ENCODE measurements around the gene NEK7.

Gene NEK7

DNA sequence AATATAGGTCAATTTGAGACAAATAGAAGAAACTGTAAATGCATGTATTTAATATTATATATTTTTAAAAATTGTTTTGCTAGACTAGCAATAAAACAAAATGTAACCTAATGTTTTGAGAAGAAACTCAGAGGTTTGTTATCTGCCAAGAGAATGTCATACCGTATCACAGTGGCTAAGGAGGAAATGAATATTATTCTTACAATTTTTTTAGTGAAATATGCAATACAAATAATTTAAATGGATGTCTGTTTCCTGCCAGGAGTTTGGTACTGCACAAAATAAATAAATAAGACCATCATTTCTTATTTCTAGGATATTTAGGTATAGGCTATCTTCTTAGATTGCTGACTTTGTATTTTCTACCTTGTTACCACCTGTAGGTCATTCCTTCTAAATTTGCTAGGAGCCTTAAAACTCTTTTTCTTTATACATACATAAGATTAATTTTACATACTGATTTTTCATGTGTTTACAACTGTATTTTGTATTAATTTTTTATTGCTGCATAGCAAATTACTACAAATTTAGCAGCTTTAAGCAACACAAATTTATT, 113.6 kb downstream of the NEK7 start:
- Histone ChIP-seq H3K27ac (ENCODE audit: low read depth, low read length) (no peak overlapping the region), H3F3A (ENCODE audit: insufficient read depth) (no peaks in the 10 kb centered on the region; the same call in 1 of the 2 replicates)

DNA sequence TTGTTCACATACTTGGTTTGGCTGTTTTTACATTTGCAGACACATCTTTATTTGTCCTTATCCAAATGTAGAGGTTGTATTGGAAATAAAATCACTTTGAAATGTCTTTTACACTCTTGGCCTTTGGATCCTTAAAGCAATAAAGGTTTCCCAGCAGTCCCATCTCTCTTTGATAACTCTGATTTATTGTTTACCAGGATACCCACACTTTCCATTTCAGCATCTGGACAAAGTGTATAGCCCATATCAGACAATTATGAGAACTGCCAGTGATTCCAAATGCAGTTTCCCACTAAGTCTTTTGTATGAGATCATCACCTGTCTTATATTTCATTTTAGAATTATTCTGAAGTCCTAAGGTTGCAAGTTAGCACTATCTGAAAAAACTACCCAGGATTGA, 114.7 kb downstream of the NEK7 start:
- Histone ChIP-seq H3K9me2 (replicated peaks; ENCODE audit: insufficient read depth, low read length) (no peaks in the 10 kb centered on the region), H3K4me3 (ENCODE audit: insufficient read depth, low read length, poor library complexity, severe bottlenecking) (no peak overlapping the region), H3K36me3 (ENCODE audit: low read length) (no peaks in the 10 kb centered on the region), H3K9me3 (ENCODE audit: insufficient read depth, low read length) (no peaks in the 10 kb centered on the region), H3K4me2 (ENCODE audit: low read depth, low read length, poor library complexity, severe bottlenecking) (no peak overlapping the region), H3K27me3 (ENCODE audit: low read length) (no peaks in the 10 kb centered on the region), H3K9ac (ENCODE audit: low read length) (no peak overlapping the region), H2AFZ (ENCODE audit: low read depth, low read length, severe bottlenecking) (no peak overlapping the region), H3K79me2 (ENCODE audit: insufficient read depth, low read length) (no peaks in the 10 kb centered on the region), H3F3A (ENCODE audit: insufficient read depth) (no peaks in the 10 kb centered on the region; the same call in 1 of the 2 replicates), H3K27ac (ENCODE audit: low read depth, low read length) (no peak overlapping the region), H4K20me1 (ENCODE audit: low read depth, low read length) (no peaks in the 10 kb centered on the region)
- no peak for TF ChIP-seq EZH2phosphoT487 (conservative IDR thresholded peaks at IDR 0.05; ENCODE audit: low read length)
- TF ChIP-seq, protein P1, sequence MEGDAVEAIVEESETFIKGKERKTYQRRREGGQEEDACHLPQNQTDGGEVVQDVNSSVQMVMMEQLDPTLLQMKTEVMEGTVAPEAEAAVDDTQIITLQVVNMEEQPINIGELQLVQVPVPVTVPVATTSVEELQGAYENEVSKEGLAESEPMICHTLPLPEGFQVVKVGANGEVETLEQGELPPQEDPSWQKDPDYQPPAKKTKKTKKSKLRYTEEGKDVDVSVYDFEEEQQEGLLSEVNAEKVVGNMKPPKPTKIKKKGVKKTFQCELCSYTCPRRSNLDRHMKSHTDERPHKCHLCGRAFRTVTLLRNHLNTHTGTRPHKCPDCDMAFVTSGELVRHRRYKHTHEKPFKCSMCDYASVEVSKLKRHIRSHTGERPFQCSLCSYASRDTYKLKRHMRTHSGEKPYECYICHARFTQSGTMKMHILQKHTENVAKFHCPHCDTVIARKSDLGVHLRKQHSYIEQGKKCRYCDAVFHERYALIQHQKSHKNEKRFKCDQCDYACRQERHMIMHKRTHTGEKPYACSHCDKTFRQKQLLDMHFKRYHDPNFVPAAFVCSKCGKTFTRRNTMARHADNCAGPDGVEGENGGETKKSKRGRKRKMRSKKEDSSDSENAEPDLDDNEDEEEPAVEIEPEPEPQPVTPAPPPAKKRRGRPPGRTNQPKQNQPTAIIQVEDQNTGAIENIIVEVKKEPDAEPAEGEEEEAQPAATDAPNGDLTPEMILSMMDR (IDR thresholded peaks at IDR 0.05; ENCODE audit: insufficient read depth, low read length, poor library complexity, severe bottlenecking): no peak

More for the DNA sequence above, 113.6 kb downstream of the NEK7 start:
- no peaks in the 10 kb centered on the region for H3K36me3 ChIP-seq (ENCODE audit: low read length)
- no peak overlapping the region for H3K9ac ChIP-seq (ENCODE audit: low read length)
- no peaks in the 10 kb centered on the region for H3K27me3 ChIP-seq (ENCODE audit: low read length)
- H2AFZ ChIP-seq (ENCODE audit: low read depth, low read length, severe bottlenecking): no peak overlapping the region
- no peaks in the 10 kb centered on the region for H4K20me1 ChIP-seq (ENCODE audit: low read depth, low read length)
- no peaks in the 10 kb centered on the region for H3K9me2 ChIP-seq (replicated peaks; ENCODE audit: insufficient read depth, low read length)
- TF ChIP-seq, protein P1 (IDR thresholded peaks at IDR 0.05; ENCODE audit: insufficient read depth, low read length, poor library complexity, severe bottlenecking): no peak
- no peak for TF ChIP-seq EZH2phosphoT487 (conservative IDR thresholded peaks at IDR 0.05; ENCODE audit: low read length)
- no peak overlapping the region for H3K4me3 ChIP-seq (ENCODE audit: insufficient read depth, low read length, poor library complexity, severe bottlenecking)
- no peaks in the 10 kb centered on the region for H3K9me3 ChIP-seq (ENCODE audit: insufficient read depth, low read length)
- no peaks in the 10 kb centered on the region for H3K79me2 ChIP-seq (ENCODE audit: insufficient read depth, low read length)
- no peak overlapping the region for H3K4me2 ChIP-seq (ENCODE audit: low read depth, low read length, poor library complexity, severe bottlenecking)

DNA sequence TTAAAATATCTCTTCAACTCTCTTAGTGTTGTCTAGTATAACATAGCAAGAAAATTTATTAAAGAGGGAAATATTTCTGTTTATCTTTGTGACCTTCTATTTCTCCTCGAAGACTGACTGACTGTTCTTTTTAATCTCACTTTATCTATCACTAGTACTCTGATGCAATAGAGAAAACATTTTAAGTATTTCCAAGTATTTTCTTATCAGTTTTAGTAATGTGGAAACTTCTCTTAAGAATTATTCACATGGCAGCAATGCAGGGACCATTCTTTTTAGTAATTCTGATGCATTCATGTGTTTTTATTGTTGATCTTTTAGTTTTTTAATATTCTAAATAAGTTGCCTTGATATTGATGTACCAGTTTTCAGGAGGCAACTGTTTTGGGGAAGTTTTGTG, 115.7 kb downstream of the NEK7 start:
- no peaks in the 10 kb centered on the region for H3K9me3 ChIP-seq (ENCODE audit: insufficient read depth, low read length)
- no peak overlapping the region for H2AFZ ChIP-seq (ENCODE audit: low read depth, low read length, severe bottlenecking)
- no peak overlapping the region for H3K4me3 ChIP-seq (ENCODE audit: insufficient read depth, low read length, poor library complexity, severe bottlenecking)
- H3K36me3 ChIP-seq (ENCODE audit: low read length): no peaks in the 10 kb centered on the region
- TF ChIP-seq, protein P1 (IDR thresholded peaks at IDR 0.05; ENCODE audit: insufficient read depth, low read length, poor library complexity, severe bottlenecking): no peak
- no peak for TF ChIP-seq EZH2phosphoT487 (conservative IDR thresholded peaks at IDR 0.05; ENCODE audit: low read length)
- H3K27me3 ChIP-seq (ENCODE audit: low read length): no peaks in the 10 kb centered on the region
- H3K4me2 ChIP-seq (ENCODE audit: low read depth, low read length, poor library complexity, severe bottlenecking): no peak overlapping the region
- no peaks in the 10 kb centered on the region for H3K79me2 ChIP-seq (ENCODE audit: insufficient read depth, low read length)
- no peak overlapping the region for H3K27ac ChIP-seq (ENCODE audit: low read depth, low read length)
- no peaks in the 10 kb centered on the region for H3K9me2 ChIP-seq (replicated peaks; ENCODE audit: insufficient read depth, low read length)
- no peaks in the 10 kb centered on the region; the same call in 1 of the 2 replicates for H3F3A ChIP-seq (ENCODE audit: insufficient read depth)
- no peak overlapping the region for H3K9ac ChIP-seq (ENCODE audit: low read length)
- H4K20me1 ChIP-seq (ENCODE audit: low read depth, low read length): no peaks in the 10 kb centered on the region
